GM12878 (cell line): ENCODE measurements around the gene SLC38A9. TPM values are rescaled to one million over a fixed set of nuclear protein-coding genes. Genes with fewer than 3 reads are reported as not detected.

ENCODE experiments used
- ATAC-seq: fragments of 200-7000 bp; cut with Tn5 transposase; 3 replicates; pipeline ENCODE4 v1.9.1; 2020; ENCODE audit warnings: mild to moderate bottlenecking, moderate library complexity
- BruUV-seq: library from RNA; stranded (reverse); fragments of 400-500 nt; replicated peaks from 2 replicates; lab custom pipeline; 2021; lab: Mats Ljungman, UMichigan
- CTCF ChIA-PET: fragments of 300-600 bp; sonication (Branson Sonifier 250); formaldehyde crosslinking; extraction: SDS; loops from one replicate; lab custom pipeline; 2021; ENCODE audit warnings: inconsistent platforms; lab: Yijun Ruan, JAX
- POLR2A ChIA-PET: fragments of 350-600 bp; formaldehyde crosslinking; extraction: SDS; loops from one replicate; lab custom pipeline; 2021; ENCODE audit warnings: inconsistent platforms; lab: Charles Lee
- RAD21 ChIA-PET: fragments of 300-600 bp; sonication (Branson Sonifier 250); formaldehyde crosslinking; loops from one replicate; lab custom pipeline; 2023; ENCODE audit warnings: antibody characterized with exemption; ENCODE audit not compliant: unreplicated experiment; lab: Charles Lee
- SMC1A ChIA-PET: fragments of 300-600 bp; sonication (Branson Sonifier 250); formaldehyde crosslinking; loops from one replicate; lab custom pipeline; 2023; ENCODE audit not compliant: unreplicated experiment, uncharacterized antibody; lab: Charles Lee
- DNase-seq: peaks from one replicate; pipeline ENCODE4 v3.0.0-alpha.2; 2011; ENCODE audit warnings: low read depth, low spot score
- FAIRE-seq: peaks from 3 replicates; lab custom pipeline; 2011; peaks lifted over from hg19 to GRCh38; lab: Jason Lieb, UNC
- H2AFZ ChIP-seq: 2 replicates; pipeline ENCODE4 v1.6.0; 2011; ENCODE audit warnings: low read depth, low read length, control low read depth; ENCODE audit not compliant: control insufficient read depth
- H3K27ac ChIP-seq: 2 replicates; pipeline ENCODE4 v1.5.1; 2011; ENCODE audit warnings: control low read depth; ENCODE audit not compliant: control insufficient read depth, insufficient read depth
- H3K27me3 ChIP-seq, 2 experiments: replicated peaks in 1 of 2; 2 replicates each; pipeline versions ENCODE4 v1.6.0 to v1.6.1; 2011; ENCODE audit warnings: low read length in 1 of 2; ENCODE audit not compliant: control insufficient read depth in 2 of 2, insufficient read depth in 2 of 2
- H3K36me3 ChIP-seq, 2 experiments: 2 replicates each; pipeline ENCODE4 v1.5.1; 2011; ENCODE audit warnings: low read length in 1 of 2; ENCODE audit not compliant: control insufficient read depth in 2 of 2, insufficient read depth in 2 of 2
- H3K4me1 ChIP-seq: 2 replicates; pipeline ENCODE4 v1.6.1; 2011; ENCODE audit warnings: mild to moderate bottlenecking, low read length, moderate library complexity, mixed read lengths; ENCODE audit not compliant: control insufficient read depth, insufficient read depth
- H3K4me2 ChIP-seq: 2 replicates; pipeline ENCODE4 v1.6.0; 2011; ENCODE audit warnings: control low read depth; ENCODE audit not compliant: control insufficient read depth, insufficient read depth
- H3K4me3 ChIP-seq: fragments of 200-600 bp; sonication (generic); 2 replicates; pipeline ENCODE4 v1.5.1; 2016
- H3K79me2 ChIP-seq: 2 replicates; pipeline ENCODE4 v1.6.0; 2011; ENCODE audit warnings: low read length; ENCODE audit not compliant: control insufficient read depth, insufficient read depth
- H3K9ac ChIP-seq: 2 replicates; pipeline ENCODE4 v1.8.0; 2011; ENCODE audit warnings: low read length, control low read depth, mixed read lengths; ENCODE audit not compliant: control insufficient read depth, insufficient read depth
- H3K9me3 ChIP-seq: replicated peaks from 3 replicates; pipeline ENCODE4 v1.5.1; 2011; ENCODE audit warnings: mild to moderate bottlenecking, low read length; ENCODE audit not compliant: control insufficient read depth, insufficient read depth
- H4K20me1 ChIP-seq: 2 replicates; pipeline ENCODE4 v1.6.0; 2011; ENCODE audit not compliant: control insufficient read depth, insufficient read depth
- BCL11A ChIP-seq: IDR thresholded peaks from 2 replicates; pipeline ENCODE4 v1.6.1; 2011; ENCODE audit warnings: low read depth, low read length
- CREB1 ChIP-seq: IDR thresholded peaks from 2 replicates; pipeline ENCODE4 v1.6.1; 2012; ENCODE audit warnings: low read depth, mild to moderate bottlenecking, inconsistent platforms
- MYC ChIP-seq: IDR thresholded peaks from 2 replicates; pipeline ENCODE4 v1.6.1; 2011; ENCODE audit warnings: mild to moderate bottlenecking, low read length, moderate library complexity, inconsistent platforms; ENCODE audit not compliant: insufficient read depth, insufficient replicate concordance, insufficient read length, severe bottlenecking
- NFIC ChIP-seq: IDR thresholded peaks from 2 replicates; pipeline ENCODE4 v1.6.1; 2012; ENCODE audit warnings: low read depth, mild to moderate bottlenecking, inconsistent platforms, low read length, moderate library complexity
- SRF ChIP-seq, 2 experiments: IDR thresholded peaks; 2 replicates each; pipeline ENCODE4 v1.6.1; 2011; ENCODE audit warnings: low read depth in 2 of 2, low read length in 2 of 2, mild to moderate bottlenecking in 1 of 2, moderate library complexity in 1 of 2
- YY1 ChIP-seq: IDR thresholded peaks from 2 replicates; pipeline ENCODE4 v1.6.1; 2011; ENCODE audit warnings: low read depth, mild to moderate bottlenecking, low read length
- ZBTB11 ChIP-seq: fragments of 450-650 bp; formaldehyde crosslinking; IDR thresholded peaks from 2 replicates; pipeline ENCODE4 v1.5.0; 2022; ENCODE audit warnings: mild to moderate bottlenecking, missing genetic modification characterization
- WGBS: methylation state at CpG from one replicate; pipeline ENCODE4 v1.1.6; 2016; ENCODE audit warnings: low lambda C conversion rate; ENCODE audit not compliant: insufficient replicate concordance, insufficient coverage; ENCODE audit errors: missing lambda C conversion rate; 5-methylcytosine and 5-hydroxymethylcytosine counted together
- in situ Hi-C: fragments of 300-500 bp; cut with MboI; formaldehyde crosslinking; loops from 9 replicates; pipeline ENCODE4 v1.14.3; 2018; ENCODE audit warnings: mixed read lengths
- intact Hi-C: fragments of 100-400 bp; cut with micrococcal nuclease; formaldehyde crosslinking; loops from one replicate; pipeline ENCODE4 v1.14.2; 2022; ENCODE audit not compliant: unreplicated experiment
- polyA plus RNA-seq, 11 experiments: library from polyadenylated mRNA; depleted of rRNA in 4 of 11; unstranded in 6 of 11; stranded (reverse) in 5 of 11; fragments of >200 nt; fragmentation: Nextera tagmentation in 4 of 11; fragmentation: Illumina TruSeq in 1 of 11; extraction: Ambion mirVana in 4 of 11; extraction: Trizol in 1 of 11; gene quantifications; 1 replicate in 1 of 11; 2 replicates in 10 of 11; pipeline versions ENCODE4 v1.2.1 to v1.2.3, GENCODE V29; 2011 to 2016; ENCODE audit warnings: inconsistent platforms in 2 of 11, missing spikeins in 2 of 11, low read depth in 1 of 11
- total RNA-seq, 4 experiments: library from RNA; depleted of rRNA in 3 of 4; stranded (reverse); fragments of >200 nt in 3 of 4; fragmentation: Illumina TruSeq in 1 of 4; extraction: Trizol in 1 of 4; gene quantifications; 2 replicates each; pipeline versions ENCODE4 v1.2.1 to v1.2.3, GENCODE V29; 2013 to 2021
- TF ChIP-seq, protein P1 (sequence below): fragments of 450-650 bp; IDR thresholded peaks from 2 replicates; pipeline ENCODE4 v1.6.1; 2017; ENCODE audit warnings: antibody characterized with exemption, mild to moderate bottlenecking, moderate library complexity

The SLC38A9 gene
- total and polyA plus RNA-seq, 10 of the 15 experiments (the other 5 are each of a cell fraction or from before 2014, with no cell fraction given) = 8.5 to 35.1 (median 23.0) TPM

GRCh38 chr5:55674340-55674739, 37.8 kb downstream of the SLC38A9 start:
- ChIA-PET POLR2A (no interaction called here), SMC1A (interaction anchor here (1.2 kb wide), 1 partner anchor 18 kb away, joined by 4 read pairs; no protein-coding TSS in a partner anchor)

More at GRCh38 chr5:55674340-55674739, 37.8 kb downstream of the SLC38A9 start:
- no TSS peak for BruUV-seq
- no peak overlapping the region for H3K27ac ChIP-seq
- FAIRE-seq = no peak
- ChIA-PET CTCF (interaction anchor here (0.9 to 1.3 kb wide), 2 partner anchors 16 to 18 kb away, joined by 3 to 5 read pairs; no protein-coding TSS in a partner anchor), RAD21 (no interaction called here)
- H3K4me3 ChIP-seq = no peak overlapping the region
- no peak overlapping the region for H2AFZ ChIP-seq
- no peaks in the 10 kb centered on the region; a peak in 1 of 4 replicates for H3K36me3 ChIP-seq
- no peaks in the 10 kb centered on the region for H3K79me2 ChIP-seq
- in situ Hi-C loops (no loop called here), intact Hi-C loops (no loop called here)
- no peak for TF ChIP-seq BCL11A
- no peak for TF ChIP-seq NFIC
- TF ChIP-seq, protein P1, sequence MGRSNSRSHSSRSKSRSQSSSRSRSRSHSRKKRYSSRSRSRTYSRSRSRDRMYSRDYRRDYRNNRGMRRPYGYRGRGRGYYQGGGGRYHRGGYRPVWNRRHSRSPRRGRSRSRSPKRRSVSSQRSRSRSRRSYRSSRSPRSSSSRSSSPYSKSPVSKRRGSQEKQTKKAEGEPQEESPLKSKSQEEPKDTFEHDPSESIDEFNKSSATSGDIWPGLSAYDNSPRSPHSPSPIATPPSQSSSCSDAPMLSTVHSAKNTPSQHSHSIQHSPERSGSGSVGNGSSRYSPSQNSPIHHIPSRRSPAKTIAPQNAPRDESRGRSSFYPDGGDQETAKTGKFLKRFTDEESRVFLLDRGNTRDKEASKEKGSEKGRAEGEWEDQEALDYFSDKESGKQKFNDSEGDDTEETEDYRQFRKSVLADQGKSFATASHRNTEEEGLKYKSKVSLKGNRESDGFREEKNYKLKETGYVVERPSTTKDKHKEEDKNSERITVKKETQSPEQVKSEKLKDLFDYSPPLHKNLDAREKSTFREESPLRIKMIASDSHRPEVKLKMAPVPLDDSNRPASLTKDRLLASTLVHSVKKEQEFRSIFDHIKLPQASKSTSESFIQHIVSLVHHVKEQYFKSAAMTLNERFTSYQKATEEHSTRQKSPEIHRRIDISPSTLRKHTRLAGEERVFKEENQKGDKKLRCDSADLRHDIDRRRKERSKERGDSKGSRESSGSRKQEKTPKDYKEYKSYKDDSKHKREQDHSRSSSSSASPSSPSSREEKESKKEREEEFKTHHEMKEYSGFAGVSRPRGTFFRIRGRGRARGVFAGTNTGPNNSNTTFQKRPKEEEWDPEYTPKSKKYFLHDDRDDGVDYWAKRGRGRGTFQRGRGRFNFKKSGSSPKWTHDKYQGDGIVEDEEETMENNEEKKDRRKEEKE = no peak
- no peak for TF ChIP-seq YY1
- TF ChIP-seq MYC = no peak
- no peak for TF ChIP-seq SRF (IDR thresholded peaks at IDR 0.05; ENCODE audit: low read depth in 2 of 2, low read length in 2 of 2)
- no peak for TF ChIP-seq CREB1
- no peak for TF ChIP-seq ZBTB11
- no peak overlapping the region for H3K4me2 ChIP-seq
- H3K4me1 ChIP-seq = no peaks in the 10 kb centered on the region
- H3K27me3 ChIP-seq = no peaks in the 10 kb centered on the region
- no peaks in the 10 kb centered on the region; the same call in 2 of the 3 replicates for H3K9me3 ChIP-seq
- ATAC-seq = no peak
- no peak overlapping the region for H3K9ac ChIP-seq
- no peaks in the 10 kb centered on the region for H4K20me1 ChIP-seq
- 46% methylated on average over 2 of the region's 2 CpGs for WGBS
- no peak for DNase-seq
